IMR-90 (cell line): ENCODE data around the gene RBM48. TPM values are rescaled to one million over a fixed set of nuclear protein-coding genes. Genes with fewer than 3 reads are reported as not detected.
"Not testable (repeated sequence)": the region's sequence is repeated elsewhere in the genome, so short reads cannot be mapped to it uniquely, and the experiment has no call there.

Experiments
- ATAC-seq: fragments of 200-7000 bp; cut with Tn5 transposase; 2 replicates; pipeline ENCODE4 v1.9.1; 2020; ENCODE audit warnings: low read depth, mild to moderate bottlenecking, moderate library complexity
- BruUV-seq: library from RNA; stranded (reverse); fragments of 400-500 nt; replicated peaks from 2 replicates; lab custom pipeline; 2021; lab: Mats Ljungman, UMichigan
- CTCF ChIA-PET: fragments of 300-600 bp; formaldehyde crosslinking; extraction: SDS; loops from one replicate; lab custom pipeline; 2021; ENCODE audit warnings: antibody characterized with exemption; lab: Yijun Ruan, JAX
- POLR2A ChIA-PET: fragments of 300-600 bp; sonication (Branson Sonifier 250); formaldehyde crosslinking; loops from one replicate; lab custom pipeline; 2022; ENCODE audit warnings: antibody characterized with exemption; ENCODE audit not compliant: unreplicated experiment; lab: Charles Lee
- DNase-seq: peaks from one replicate; pipeline ENCODE4 v3.0.0; 2013
- H2AFZ ChIP-seq: replicated peaks from 2 replicates; pipeline ENCODE3; 2013; ENCODE audit warnings: low read length, mild to moderate bottlenecking; ENCODE audit not compliant: poor library complexity
- H2AK5ac ChIP-seq: 2 replicates; pipeline ENCODE4 v1.6.1; 2013; ENCODE audit warnings: low read depth, low read length, inconsistent platforms
- H2AK9ac ChIP-seq: replicated peaks from 2 replicates; pipeline ENCODE3; 2013; ENCODE audit warnings: mild to moderate bottlenecking, low read depth, low read length, moderate library complexity; ENCODE audit not compliant: poor library complexity
- H2BK120ac ChIP-seq: 2 replicates; pipeline ENCODE4 v1.6.1; 2013; ENCODE audit warnings: low read depth, low read length, inconsistent platforms
- H2BK15ac ChIP-seq: 3 replicates; pipeline ENCODE4 v1.6.1; 2013; ENCODE audit warnings: low read depth, low read length, inconsistent platforms
- H2BK20ac ChIP-seq: 2 replicates; pipeline ENCODE4 v1.6.1; 2013; ENCODE audit warnings: low read depth, mild to moderate bottlenecking, inconsistent platforms, low read length, moderate library complexity
- H2BK5ac ChIP-seq: 2 replicates; pipeline ENCODE4 v1.6.1; 2013; ENCODE audit warnings: mild to moderate bottlenecking, low read depth, low read length, inconsistent platforms; ENCODE audit not compliant: poor library complexity, severe bottlenecking
- H3K14ac ChIP-seq: replicated peaks from 2 replicates; pipeline ENCODE4 v1.6.1; 2013; ENCODE audit warnings: low read depth, low read length, inconsistent platforms
- H3K18ac ChIP-seq: 2 replicates; pipeline ENCODE4 v1.6.1; 2013; ENCODE audit warnings: low read depth, low read length, control low read depth
- H3K23ac ChIP-seq: 2 replicates; pipeline ENCODE4 v1.6.1; 2013; ENCODE audit warnings: low read depth, low read length, inconsistent platforms
- H3K27ac ChIP-seq: 2 replicates; pipeline ENCODE4 v1.5.1; 2013; ENCODE audit warnings: mild to moderate bottlenecking, control low read depth, low read length; ENCODE audit not compliant: insufficient read depth
- H3K27me3 ChIP-seq: 2 replicates; pipeline ENCODE4 v1.6.1; 2013; ENCODE audit warnings: low read length; ENCODE audit not compliant: control insufficient read depth, insufficient read depth
- H3K36me3 ChIP-seq: 2 replicates; pipeline ENCODE4 v1.6.1; 2013; ENCODE audit warnings: low read length, mixed read lengths; ENCODE audit not compliant: control insufficient read depth, insufficient read depth
- H3K4ac ChIP-seq: 2 replicates; pipeline ENCODE4 v1.6.1; 2013; ENCODE audit warnings: low read depth, low read length, inconsistent platforms
- H3K4me1 ChIP-seq: 2 replicates; pipeline ENCODE4 v1.6.1; 2013; ENCODE audit warnings: low read length, mixed read lengths; ENCODE audit not compliant: control insufficient read depth, insufficient read depth
- H3K4me2 ChIP-seq: 2 replicates; pipeline ENCODE4 v1.6.1; 2013; ENCODE audit warnings: low read depth, mild to moderate bottlenecking, control low read depth, low read length, moderate library complexity
- H3K4me3 ChIP-seq: 2 replicates; pipeline ENCODE4 v1.5.1; 2013; ENCODE audit warnings: low read depth, mild to moderate bottlenecking, control low read depth, low read length, moderate library complexity; ENCODE audit not compliant: insufficient read depth
- H3K56ac ChIP-seq: 2 replicates; pipeline ENCODE4 v1.6.1; 2013; ENCODE audit warnings: low read length, inconsistent platforms; ENCODE audit not compliant: insufficient read depth; ENCODE audit errors: extremely low read depth
- H3K79me1 ChIP-seq, 2 experiments: 2 replicates each; pipeline ENCODE4 v1.6.1; 2013; ENCODE audit warnings: low read length in 2 of 2, inconsistent platforms in 1 of 2, low read depth in 1 of 2
- H3K9ac ChIP-seq: 2 replicates; pipeline ENCODE4 v1.6.1; 2013; ENCODE audit warnings: low read depth, low read length, control low read depth
- H3K9me1 ChIP-seq: 2 replicates; pipeline ENCODE4 v1.6.1; 2013; ENCODE audit warnings: low read length, inconsistent platforms; ENCODE audit not compliant: insufficient read depth
- H3K9me3 ChIP-seq: 2 replicates; pipeline ENCODE4 v1.6.1; 2013; ENCODE audit warnings: low read length; ENCODE audit not compliant: control insufficient read depth, insufficient read depth
- H4K20me1 ChIP-seq: 2 replicates; pipeline ENCODE4 v1.6.1; 2013; ENCODE audit warnings: low read length, inconsistent platforms; ENCODE audit not compliant: insufficient read depth
- H4K5ac ChIP-seq: 2 replicates; pipeline ENCODE4 v1.6.1; 2013; ENCODE audit warnings: mild to moderate bottlenecking, low read depth, low read length, control low read depth
- H4K8ac ChIP-seq, 2 experiments: 2 replicates each; pipeline ENCODE4 v1.6.1; 2013; ENCODE audit warnings: low read depth in 2 of 2, low read length in 2 of 2, control low read depth in 1 of 2, inconsistent platforms in 1 of 2
- H4K91ac ChIP-seq: 2 replicates; pipeline ENCODE4 v1.6.1; 2013; ENCODE audit warnings: low read depth, low read length, inconsistent platforms; ENCODE audit not compliant: insufficient read depth
- WGBS, 2 experiments: methylation state at CpG; one replicate each; pipeline versions ENCODE4 v1.1.5 to v1.1.7; 2013; ENCODE audit warnings: missing lambda C conversion rate in 2 of 2; ENCODE audit not compliant: insufficient read length in 1 of 2; ENCODE audit errors: extremely low coverage in 2 of 2; 5-methylcytosine and 5-hydroxymethylcytosine counted together
- dilution Hi-C: fragments of 300-500 bp; cut with HindIII; formaldehyde crosslinking; loops from one replicate; pipeline ENCODE4 v1.14.3; 2018; ENCODE audit warnings: low sequenced_read_pairs; ENCODE audit not compliant: unreplicated experiment
- in situ Hi-C: fragments of 300-500 bp; cut with MboI; formaldehyde crosslinking; loops from 3 replicates; pipeline ENCODE4 v1.14.3; 2019; ENCODE audit warnings: low sequenced_read_pairs, inconsistent platforms, mixed read lengths
- intact Hi-C: fragments of 100-400 bp; cut with micrococcal nuclease; formaldehyde crosslinking; loops from 2 replicates; pipeline ENCODE4 v1.10.0; 2022
- polyA plus RNA-seq, 3 experiments: library from polyadenylated mRNA; depleted of rRNA; stranded (reverse); fragments of >200 nt; gene quantifications; 2 replicates each; pipeline ENCODE4 v1.2.3, GENCODE V29; 2012; ENCODE audit warnings: low replicate concordance in 1 of 3
- total RNA-seq: library from RNA; depleted of rRNA; stranded (reverse); fragments of >200 nt; gene quantifications from 2 replicates; pipeline ENCODE4 v1.2.3, GENCODE V29; 2012

Gene RBM48
- total and polyA plus RNA-seq, 2 of the 4 experiments (the other 2 are of a cell fraction): 5.1 to 5.6 TPM

GRCh38 chr7:92545116-92545515 lies 16.5 kb downstream of the RBM48 start:
- H3K18ac ChIP-seq, H4K91ac ChIP-seq, H3K23ac ChIP-seq, H2AFZ ChIP-seq, H2AK9ac ChIP-seq, in situ Hi-C loops, H3K9me3 ChIP-seq, H3K9ac ChIP-seq, H3K4me3 ChIP-seq, DNase-seq, dilution Hi-C loops, H2BK5ac ChIP-seq, H3K36me3 ChIP-seq, H2AK5ac ChIP-seq, H2BK20ac ChIP-seq, H3K4ac ChIP-seq, ATAC-seq, H3K27ac ChIP-seq, H4K5ac ChIP-seq, H4K20me1 ChIP-seq, POLR2A ChIA-PET, H3K9me1 ChIP-seq, H3K14ac ChIP-seq, CTCF ChIA-PET, H3K4me1 ChIP-seq, H2BK15ac ChIP-seq, H4K8ac ChIP-seq, H3K27me3 ChIP-seq, H3K4me2 ChIP-seq, H3K79me1 ChIP-seq, H2BK120ac ChIP-seq, H3K56ac ChIP-seq, BruUV-seq, intact Hi-C loops: not testable (repeated sequence)
- 85% methylated on average over 14 of the region's 30 CpGs; no CpG with 5 or more reads in 1 of the 2 experiments for WGBS, 2 experiments
